Measurements from ENCODE around the gene HOXA4. TPM values are rescaled to one million over a fixed set of nuclear protein-coding genes. Genes with fewer than 3 reads are reported as not detected.

Gene HOXA4
- total and polyA plus RNA-seq, 4 experiments from 2014 or later = 0.19 to 0.30 TPM; not detected in 2

DNA sequence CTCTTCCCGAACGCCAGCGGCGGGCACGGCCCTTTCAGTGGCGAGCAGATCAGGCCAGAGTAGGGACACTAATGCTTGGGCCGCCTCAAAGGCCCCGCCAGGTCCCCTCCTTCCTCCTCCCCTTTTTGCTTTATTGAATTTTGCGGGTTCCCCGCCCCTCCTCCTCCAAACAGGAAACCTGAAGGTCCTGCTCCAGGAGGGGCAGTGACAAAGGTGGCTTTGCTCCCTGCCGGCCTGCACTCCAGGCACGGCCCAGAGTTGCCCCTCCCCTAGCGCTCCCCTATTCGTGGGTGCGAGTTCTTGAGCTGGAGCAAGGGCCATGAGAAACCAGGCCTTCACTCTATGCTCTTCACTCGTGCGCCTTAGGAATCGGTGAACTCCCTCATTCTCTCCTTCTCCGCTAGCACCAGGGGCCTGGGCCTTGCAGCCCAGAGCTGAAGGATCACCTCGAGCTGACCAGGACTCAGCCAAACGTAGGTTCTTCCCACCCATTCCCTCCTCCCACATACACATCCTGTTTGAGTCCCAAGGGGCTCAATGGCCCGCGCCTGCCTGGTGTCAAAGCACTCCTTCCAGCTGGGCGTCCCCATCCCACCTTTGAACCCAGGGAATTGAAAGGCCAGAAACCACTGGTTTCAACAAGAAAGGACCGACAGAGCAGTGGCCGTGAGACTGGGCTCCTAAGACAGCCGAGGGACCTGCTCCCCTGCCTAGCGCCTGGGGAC, 17.6 kb upstream of the HOXA4 start:
- peaks cover 67% of the 10 kb centered on the region for H3K27me3 ChIP-seq (ENCODE audit: insufficient read depth, low read length)
- no peak overlapping the region for H3K4me3 ChIP-seq (ENCODE audit: low read length in 2 of 2)
- peaks cover 54 to 64% of the 10 kb centered on the region in 2 donors for H3K27me3 Mint-ChIP-seq
- peak in 1 of 5 donors; percentile 33 for DNase-seq
- no peak overlapping the region for H3K27ac Mint-ChIP-seq
- CTCF ChIA-PET (ENCODE audit: partially characterized antibody) = interaction anchor here (1.5 to 5.0 kb wide), 3 partner anchors 9 to 14 kb away, joined by 3 to 66 read pairs (median 4); no protein-coding TSS in a partner anchor
- peak overlapping the region in 7 of 8 donors; percentile 45 to 76 (median 67) for H3K4me3 Mint-ChIP-seq
- H3K4me1 ChIP-seq (ENCODE audit: insufficient read depth, low read length) = peaks cover 26% of the 10 kb centered on the region
- H3K27ac ChIP-seq (ENCODE audit: low read depth, low read length) = no peak overlapping the region
- no peaks in the 10 kb centered on the region for H3K9me3 ChIP-seq (ENCODE audit: control insufficient read depth in 1 of 2, low read length in 2 of 2)
- intact Hi-C loops (cut with micrococcal nuclease) = loop anchor here (5.0 kb wide), 1 partner anchor 116 kb away; no protein-coding TSS in a partner anchor
- no peaks in the 10 kb centered on the region for H3K36me3 Mint-ChIP-seq
- peaks cover 15 to 37% (median 29%) of the 10 kb centered on the region in 4 donors for H3K4me1 Mint-ChIP-seq
- H3K9me3 Mint-ChIP-seq = peaks cover 0 to 2% (median 0%) of the 10 kb centered on the region in 8 donors
- H3K36me3 ChIP-seq (ENCODE audit: insufficient read depth, low read length) = no peaks in the 10 kb centered on the region
- POLR2A ChIA-PET (ENCODE audit: partially characterized antibody) = no interaction called here

DNA sequence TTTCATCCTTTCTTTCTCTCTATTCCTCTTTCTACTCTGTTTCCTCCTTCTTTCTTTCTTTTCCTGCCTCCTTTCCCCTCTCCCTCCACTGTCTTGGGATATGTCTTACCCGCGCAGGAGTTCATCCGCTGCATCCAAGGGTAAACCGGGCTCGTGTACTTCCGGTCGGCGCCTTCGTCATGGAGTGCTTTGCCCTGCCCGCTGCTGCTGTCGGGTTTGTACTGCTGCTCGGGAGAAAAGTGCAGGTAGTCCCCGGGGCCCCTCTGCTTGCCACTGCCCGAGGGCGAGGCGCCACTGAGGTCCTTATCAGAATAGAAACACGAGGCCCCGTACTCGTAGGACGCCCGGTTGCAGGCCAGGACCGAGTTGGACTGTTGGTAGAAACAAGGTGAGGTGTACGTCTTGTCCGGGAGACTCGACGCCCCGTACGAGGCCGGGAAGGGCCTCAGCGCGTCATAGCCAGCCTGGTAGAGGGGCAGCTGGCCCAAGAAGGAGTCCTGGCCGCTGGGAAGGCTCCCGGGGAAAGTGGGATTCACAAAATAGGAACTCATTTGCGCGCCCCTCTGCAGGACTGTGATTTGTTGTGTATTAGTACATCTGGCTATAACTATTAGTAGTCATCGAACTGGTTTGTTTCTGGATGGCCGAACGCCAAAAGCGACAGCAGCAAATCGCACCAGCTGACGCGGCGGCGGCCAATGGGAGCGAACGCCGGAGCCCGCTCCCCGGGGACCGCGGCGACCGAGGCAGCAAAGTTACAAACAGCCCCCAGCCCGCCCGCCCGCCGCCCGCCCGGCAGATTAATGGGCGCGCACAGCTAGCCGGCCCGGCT, 16.9 kb upstream of the HOXA4 start, which contains the start of gene HOXA6:
HOXA6 (minus strand) TSS at position 576 of the 832 bp plus-strand sequence; CDS start at position 551, 25 bp downstream.
- Mint-ChIP-seq H3K4me3 (peak within 1 kb of the TSS in 7 of 8 donors; percentile 48 to 76 (median 67)), H3K36me3 (no peaks in the 10 kb centered on the region), H3K27ac (peak within 1 kb of the TSS in 2 of 7 donors; percentile 23 to 73), H3K9me3 (peaks cover 0 to 2% (median 0%) of the 10 kb centered on the region in 8 donors), H3K4me1 (peaks cover 15 to 35% (median 26%) of the 10 kb centered on the region in 4 donors), H3K27me3 (peaks cover 50 to 58% of the 10 kb centered on the region in 2 donors)
- Histone ChIP-seq H3K27ac (ENCODE audit: low read depth, low read length) (no peak within 1 kb of the TSS), H3K4me1 (ENCODE audit: insufficient read depth, low read length) (peaks cover 23% of the 10 kb centered on the region), H3K27me3 (ENCODE audit: insufficient read depth, low read length) (peaks cover 59% of the 10 kb centered on the region), H3K36me3 (ENCODE audit: insufficient read depth, low read length) (no peaks in the 10 kb centered on the region), H3K4me3 (ENCODE audit: low read length in 2 of 2) (no peak within 1 kb of the TSS), H3K9me3 (ENCODE audit: control insufficient read depth in 1 of 2, low read length in 2 of 2) (no peaks in the 10 kb centered on the region)
- intact Hi-C loops (cut with micrococcal nuclease) = loop anchor here (5.0 kb wide), 1 partner anchor 115 kb away; no protein-coding TSS in a partner anchor
- DNase-seq = no peak
- ChIA-PET CTCF (ENCODE audit: partially characterized antibody) (interaction anchor here (1.5 to 1.8 kb wide), 2 partner anchors 10 to 12 kb away, joined by 3 to 4 read pairs; no protein-coding TSS in a partner anchor), POLR2A (ENCODE audit: partially characterized antibody) (no interaction called here)

DNA sequence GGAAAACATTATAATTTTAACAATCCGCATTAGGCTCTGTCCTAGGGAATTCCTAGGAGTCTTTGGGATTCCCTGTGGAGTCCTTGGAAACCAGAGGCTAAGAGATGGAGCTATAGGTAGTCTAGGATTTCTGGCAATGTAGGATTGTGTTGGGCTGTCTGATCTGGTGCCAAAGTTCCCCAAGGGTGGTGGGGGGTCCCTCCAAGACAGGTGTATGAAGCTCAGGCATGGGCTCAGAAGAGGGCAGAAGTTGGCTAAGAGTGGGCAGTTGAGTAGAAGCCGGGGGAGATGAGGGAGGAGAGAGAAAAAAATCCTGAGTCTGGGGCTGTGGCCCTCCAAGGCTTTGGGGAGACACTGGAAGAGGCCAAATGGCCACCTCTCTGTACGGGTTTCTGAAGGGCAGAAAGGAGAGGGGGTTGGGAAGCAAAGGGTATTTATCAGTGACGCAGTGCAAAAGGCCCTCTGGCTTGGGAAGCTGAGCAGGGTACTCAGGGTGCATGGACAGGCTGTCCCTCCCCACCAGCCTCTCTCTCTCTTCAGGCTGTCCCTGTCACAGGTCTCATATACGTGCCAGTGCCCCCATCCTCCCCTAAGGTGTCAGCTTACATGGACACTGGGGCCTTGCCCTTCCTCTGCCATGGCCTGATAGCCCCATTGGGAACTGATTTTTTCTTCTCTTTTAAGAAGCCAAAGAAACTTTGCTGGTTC, 16.1 kb upstream of the HOXA4 start:
- peaks cover 9 to 28% (median 21%) of the 10 kb centered on the region in 4 donors for H3K4me1 Mint-ChIP-seq
- H3K4me3 Mint-ChIP-seq = no peak overlapping the region
- no peaks in the 10 kb centered on the region for H3K9me3 Mint-ChIP-seq
- no peaks in the 10 kb centered on the region for H3K36me3 Mint-ChIP-seq
- H3K27me3 ChIP-seq (ENCODE audit: insufficient read depth, low read length) = peaks cover 52% of the 10 kb centered on the region
- CTCF ChIA-PET (ENCODE audit: partially characterized antibody) = interaction anchor here (1.5 kb wide), 1 partner anchor 11 kb away, joined by 3 read pairs; no protein-coding TSS in a partner anchor
- H3K9me3 ChIP-seq (ENCODE audit: control insufficient read depth in 1 of 2, low read length in 2 of 2) = no peaks in the 10 kb centered on the region
- POLR2A ChIA-PET (ENCODE audit: partially characterized antibody) = no interaction called here
- no peaks in the 10 kb centered on the region for H3K36me3 ChIP-seq (ENCODE audit: insufficient read depth, low read length)
- intact Hi-C loops (cut with micrococcal nuclease) = loop anchor here (5.0 kb wide), 1 partner anchor 114 kb away; no protein-coding TSS in a partner anchor
- peaks cover 15% of the 10 kb centered on the region for H3K4me1 ChIP-seq (ENCODE audit: insufficient read depth, low read length)
- DNase-seq = no peak
- H3K27ac Mint-ChIP-seq = peak overlapping the region in 2 of 7 donors; percentile 23 to 73
- no peak overlapping the region for H3K4me3 ChIP-seq (ENCODE audit: low read length in 2 of 2)
- peaks cover 45 to 53% of the 10 kb centered on the region in 2 donors for H3K27me3 Mint-ChIP-seq
- no peak overlapping the region for H3K27ac ChIP-seq (ENCODE audit: low read depth, low read length)

DNA sequence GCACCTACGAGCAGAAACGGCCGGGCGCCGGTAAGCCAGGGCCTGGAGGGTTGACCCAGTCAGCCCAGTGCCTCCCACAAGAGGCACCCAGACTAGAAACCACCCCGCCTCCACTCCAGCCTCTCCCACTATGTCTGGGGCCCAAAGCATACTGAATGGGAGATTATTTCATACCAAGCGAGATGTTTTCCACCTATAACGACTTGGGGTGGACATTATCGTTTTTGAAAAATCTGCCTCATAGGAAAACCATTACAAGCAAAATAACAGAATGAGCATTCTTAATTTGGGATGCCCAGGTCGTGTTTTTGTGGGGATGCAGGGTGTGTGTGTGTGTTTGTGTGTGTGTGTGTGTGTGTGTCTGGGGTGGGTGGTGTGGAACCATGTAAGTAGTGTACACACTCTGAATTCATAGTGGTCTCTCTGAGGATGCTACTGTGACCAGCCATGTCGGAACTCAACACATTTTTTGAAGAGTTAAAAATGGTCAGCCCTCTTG, 15.4 kb upstream of the HOXA4 start:
- Histone ChIP-seq H3K27me3 (ENCODE audit: insufficient read depth, low read length) (peaks cover 45% of the 10 kb centered on the region), H3K36me3 (ENCODE audit: insufficient read depth, low read length) (no peaks in the 10 kb centered on the region), H3K27ac (ENCODE audit: low read depth, low read length) (no peak overlapping the region), H3K4me1 (ENCODE audit: insufficient read depth, low read length) (peaks cover 8% of the 10 kb centered on the region), H3K4me3 (ENCODE audit: low read length in 2 of 2) (no peak overlapping the region), H3K9me3 (ENCODE audit: control insufficient read depth in 1 of 2, low read length in 2 of 2) (no peaks in the 10 kb centered on the region)
- Mint-ChIP-seq H3K27ac (no peak overlapping the region), H3K4me1 (peaks cover 3 to 21% (median 15%) of the 10 kb centered on the region in 4 donors), H3K4me3 (no peak overlapping the region), H3K9me3 (no peaks in the 10 kb centered on the region), H3K36me3 (no peaks in the 10 kb centered on the region), H3K27me3 (peaks cover 38 to 51% of the 10 kb centered on the region in 2 donors)
- intact Hi-C loops (cut with micrococcal nuclease) = loop anchor here (5.0 kb wide), 1 partner anchor 114 kb away; no protein-coding TSS in a partner anchor
- POLR2A ChIA-PET (ENCODE audit: partially characterized antibody) = no interaction called here
- DNase-seq = no peak
- CTCF ChIA-PET (ENCODE audit: partially characterized antibody) = no interaction called here

DNA sequence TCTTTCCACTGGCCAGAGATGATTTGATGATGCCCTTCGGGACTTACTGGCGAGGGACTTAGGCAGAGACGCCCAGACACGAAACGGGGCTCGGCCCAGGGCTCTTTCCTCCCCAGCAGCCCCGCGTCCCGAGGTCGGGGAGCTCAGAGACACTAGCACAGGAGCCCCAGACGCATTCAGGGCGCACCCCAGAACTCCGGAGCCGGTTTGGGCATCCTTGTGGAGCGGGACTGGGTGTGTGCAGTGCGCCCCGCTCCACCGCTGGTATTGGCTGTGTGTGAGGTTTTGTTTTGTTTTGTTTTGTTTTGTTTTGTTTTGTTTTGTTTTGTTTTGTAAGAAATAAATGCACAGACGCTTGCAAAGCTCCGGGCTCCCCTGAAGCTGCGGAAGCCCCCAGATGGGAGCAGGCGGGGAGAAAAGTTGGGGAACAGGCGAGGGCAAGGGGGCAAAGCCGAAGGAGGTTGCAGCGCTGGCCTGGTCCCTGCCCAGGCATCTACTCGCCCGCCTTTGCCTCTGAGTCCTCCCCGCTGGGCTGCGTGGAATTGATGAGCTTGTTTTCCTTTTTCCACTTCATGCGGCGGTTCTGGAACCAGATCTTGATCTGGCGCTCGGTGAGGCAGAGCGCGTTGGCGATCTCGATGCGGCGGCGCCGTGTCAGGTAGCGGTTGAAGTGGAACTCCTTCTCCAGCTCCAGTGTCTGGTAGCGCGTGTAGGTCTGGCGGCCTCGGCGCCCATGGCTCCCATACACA, 14.8 kb upstream of the HOXA4 start:
- Histone ChIP-seq H3K27me3 (ENCODE audit: insufficient read depth, low read length) (peaks cover 39% of the 10 kb centered on the region), H3K4me3 (ENCODE audit: low read length in 2 of 2) (no peak overlapping the region), H3K4me1 (ENCODE audit: insufficient read depth, low read length) (peaks cover 2% of the 10 kb centered on the region), H3K27ac (ENCODE audit: low read depth, low read length) (no peak overlapping the region), H3K36me3 (ENCODE audit: insufficient read depth, low read length) (no peaks in the 10 kb centered on the region), H3K9me3 (ENCODE audit: control insufficient read depth in 1 of 2, low read length in 2 of 2) (no peaks in the 10 kb centered on the region)
- Mint-ChIP-seq H3K4me3 (no peak overlapping the region), H3K36me3 (no peaks in the 10 kb centered on the region), H3K27ac (no peak overlapping the region), H3K9me3 (no peaks in the 10 kb centered on the region), H3K4me1 (peaks cover 0 to 15% (median 10%) of the 10 kb centered on the region in 4 donors), H3K27me3 (peaks cover 34 to 48% of the 10 kb centered on the region in 2 donors)
- no peak for DNase-seq
- CTCF ChIA-PET (ENCODE audit: partially characterized antibody) = interaction anchor here (0.6 to 1.0 kb wide), 2 partner anchors 12 to 288 kb away, joined by 3 read pairs; no protein-coding TSS in a partner anchor
- intact Hi-C loops (cut with micrococcal nuclease) = loop anchor here (5.0 kb wide), 1 partner anchor 113 kb away; no protein-coding TSS in a partner anchor
- POLR2A ChIA-PET (ENCODE audit: partially characterized antibody) = no interaction called here

DNA sequence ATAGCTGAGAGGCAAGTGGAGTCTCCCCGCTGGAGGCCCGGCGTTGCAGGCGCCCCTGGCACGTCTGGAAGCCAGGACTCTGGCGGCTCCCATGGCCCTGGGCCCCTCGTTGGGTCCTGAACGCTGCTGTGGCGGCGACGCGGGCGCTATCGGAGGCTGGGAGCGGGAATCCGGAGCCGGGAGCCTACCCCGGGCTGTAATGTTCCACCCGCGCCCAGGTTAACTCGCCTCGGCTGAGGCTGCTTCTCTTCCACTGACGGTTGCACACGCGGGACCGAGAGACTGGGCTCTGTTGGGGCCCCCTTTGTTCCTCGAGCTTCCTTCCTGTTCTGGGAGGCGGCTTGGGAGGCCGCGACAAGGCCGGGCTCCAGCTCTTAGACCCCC, 14.2 kb upstream of the HOXA4 start:
- peaks cover 33 to 43% of the 10 kb centered on the region in 2 donors for H3K27me3 Mint-ChIP-seq
- H3K27ac Mint-ChIP-seq = no peak overlapping the region
- no peaks in the 10 kb centered on the region for H3K36me3 ChIP-seq (ENCODE audit: insufficient read depth, low read length)
- no peaks in the 10 kb centered on the region for H3K9me3 Mint-ChIP-seq
- CTCF ChIA-PET (ENCODE audit: partially characterized antibody) = interaction anchor here (1.0 to 1.4 kb wide), 2 partner anchors 12 to 458 kb away, joined by 3 read pairs; no protein-coding TSS in a partner anchor
- H3K27me3 ChIP-seq (ENCODE audit: insufficient read depth, low read length) = peaks cover 34% of the 10 kb centered on the region
- no peaks in the 10 kb centered on the region for H3K4me1 ChIP-seq (ENCODE audit: insufficient read depth, low read length)
- no peaks in the 10 kb centered on the region for H3K36me3 Mint-ChIP-seq
- peaks cover 0 to 12% (median 9%) of the 10 kb centered on the region in 4 donors for H3K4me1 Mint-ChIP-seq
- H3K9me3 ChIP-seq (ENCODE audit: control insufficient read depth in 1 of 2, low read length in 2 of 2) = no peaks in the 10 kb centered on the region
- H3K4me3 ChIP-seq (ENCODE audit: low read length in 2 of 2) = no peak overlapping the region
- no peak overlapping the region for H3K4me3 Mint-ChIP-seq
- POLR2A ChIA-PET (ENCODE audit: partially characterized antibody) = no interaction called here
- intact Hi-C loops (cut with micrococcal nuclease) = loop anchor here (5.0 kb wide), 1 partner anchor 112 kb away; no protein-coding TSS in a partner anchor
- H3K27ac ChIP-seq (ENCODE audit: low read depth, low read length) = no peak overlapping the region
- no peak for DNase-seq
